Activated T-helper 17 cell treated with anti-CD3 and anti-CD28 coated beads, Interleukin-2, amount 50 U/mL, for 72 hours (primary cell): Measurements from ENCODE around the gene CRY1. TPM values are rescaled to one million over a fixed set of nuclear protein-coding genes. Genes with fewer than 3 reads are reported as not detected.
"Not testable (repeated sequence)": the region's sequence is repeated elsewhere in the genome, so short reads cannot be mapped to it uniquely, and the experiment has no call there.

Source experiments
- ATAC-seq: fragments of 150-1000 bp; cut with Tn5 transposase; replicated peaks from 2 replicates; pipeline ENCODE4 v1.10.0; 2021; ENCODE audit warnings: mild to moderate bottlenecking, moderate library complexity
- H3K27ac Mint-ChIP-seq: one replicate; pipeline ENCODE4 v1.8.0; 2022; ENCODE audit warnings: mixed read lengths
- H3K27me3 Mint-ChIP-seq: one replicate; pipeline ENCODE4 v1.8.0; 2022; ENCODE audit warnings: mixed read lengths
- H3K36me3 Mint-ChIP-seq: one replicate; pipeline ENCODE4 v1.8.0; 2022; ENCODE audit warnings: low read depth, mild to moderate bottlenecking, mixed read lengths
- H3K4me1 Mint-ChIP-seq: one replicate; pipeline ENCODE4 v1.8.0; 2022; ENCODE audit warnings: mixed read lengths
- H3K4me3 Mint-ChIP-seq: one replicate; pipeline ENCODE4 v1.8.0; 2022; ENCODE audit warnings: mild to moderate bottlenecking, mixed read lengths
- H3K9me3 Mint-ChIP-seq: one replicate; pipeline ENCODE4 v1.8.0; 2022; ENCODE audit warnings: mixed read lengths
- total RNA-seq, 2 donors: library from RNA; stranded (reverse); gene quantifications; one replicate each; pipeline ENCODE4 v1.2.3, GENCODE V29; 2022

CRY1 gene
- total RNA-seq, 2 donors from 2014 or later = 14.6 to 21.6 TPM

DNA sequence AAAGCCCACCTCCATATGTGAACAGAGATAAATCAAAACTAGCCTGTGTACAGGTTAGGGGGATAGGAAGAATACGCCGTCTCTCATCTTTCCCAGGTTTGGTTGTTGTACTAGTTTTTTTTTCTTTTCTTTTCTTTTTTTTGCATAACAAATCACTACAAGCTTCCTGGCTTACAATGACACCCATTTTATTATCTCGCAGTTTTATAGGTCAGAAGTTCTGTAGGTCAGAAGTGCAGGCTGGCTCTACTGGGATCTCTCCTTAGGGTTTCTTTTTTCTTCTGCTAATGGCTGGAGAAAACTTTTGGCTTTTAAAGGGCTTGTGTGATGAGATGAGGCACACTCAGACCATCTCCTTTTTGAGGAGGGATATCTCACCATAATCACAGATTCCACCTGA, 25.7 kb upstream of the CRY1 start:
- Mint-ChIP-seq H3K9me3 (no peaks in the 10 kb centered on the region), H3K27ac (no peak overlapping the region), H3K4me1 (no peaks in the 10 kb centered on the region), H3K27me3 (peaks cover 19% of the 10 kb centered on the region), H3K4me3 (no peak overlapping the region), H3K36me3 (no peaks in the 10 kb centered on the region)
- no peak for ATAC-seq

DNA sequence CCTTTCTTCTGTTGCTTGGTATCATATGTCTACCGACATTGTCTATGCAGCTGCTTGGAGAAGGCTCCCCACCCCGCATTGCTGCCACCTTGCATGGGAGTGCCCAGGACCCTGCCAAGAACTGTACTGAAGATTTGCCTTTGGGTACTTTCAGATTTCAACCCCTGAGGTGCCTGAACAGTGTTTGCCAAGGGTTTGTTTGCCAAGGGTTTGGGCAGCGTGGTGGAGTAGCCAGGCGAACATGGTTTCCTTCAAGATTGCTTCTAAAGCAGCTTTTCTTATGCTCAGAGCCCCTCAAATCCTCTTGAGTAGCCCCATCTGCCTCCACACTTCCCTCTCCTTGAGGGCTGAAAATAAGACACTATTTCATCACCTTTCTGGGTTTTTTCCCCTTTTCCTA, 25.3 kb upstream of the CRY1 start:
- Mint-ChIP-seq H3K27me3 (peaks cover 21% of the 10 kb centered on the region), H3K27ac (no peak overlapping the region), H3K4me1 (no peaks in the 10 kb centered on the region), H3K9me3 (no peaks in the 10 kb centered on the region), H3K4me3 (no peak overlapping the region), H3K36me3 (no peaks in the 10 kb centered on the region)
- no peak for ATAC-seq

DNA sequence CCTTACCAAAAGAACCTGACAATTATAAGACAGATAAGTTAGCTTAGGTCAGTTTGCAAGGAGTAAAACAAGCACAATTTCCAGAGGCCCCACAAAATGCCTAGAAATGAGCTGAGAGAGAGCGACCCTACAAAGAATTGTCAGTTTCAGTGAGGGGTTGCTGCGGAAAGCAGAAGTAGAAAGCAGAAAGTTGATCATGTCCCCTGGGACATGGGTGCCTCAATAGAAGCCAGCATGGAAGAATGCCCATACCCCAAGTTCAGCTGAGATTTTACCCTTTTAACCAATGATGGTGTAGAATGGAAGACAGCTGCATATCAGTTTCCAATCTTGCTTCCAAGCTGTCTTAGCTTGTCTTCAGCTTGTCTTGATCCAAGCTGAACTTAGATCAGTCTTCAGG, 21.8 kb upstream of the CRY1 start:
- no peaks in the 10 kb centered on the region for H3K4me1 Mint-ChIP-seq
- H3K27ac Mint-ChIP-seq = no peak overlapping the region
- ATAC-seq = no peak
- no peak overlapping the region for H3K4me3 Mint-ChIP-seq
- H3K9me3 Mint-ChIP-seq = no peaks in the 10 kb centered on the region
- no peaks in the 10 kb centered on the region for H3K36me3 Mint-ChIP-seq
- peaks cover 17% of the 10 kb centered on the region for H3K27me3 Mint-ChIP-seq

DNA sequence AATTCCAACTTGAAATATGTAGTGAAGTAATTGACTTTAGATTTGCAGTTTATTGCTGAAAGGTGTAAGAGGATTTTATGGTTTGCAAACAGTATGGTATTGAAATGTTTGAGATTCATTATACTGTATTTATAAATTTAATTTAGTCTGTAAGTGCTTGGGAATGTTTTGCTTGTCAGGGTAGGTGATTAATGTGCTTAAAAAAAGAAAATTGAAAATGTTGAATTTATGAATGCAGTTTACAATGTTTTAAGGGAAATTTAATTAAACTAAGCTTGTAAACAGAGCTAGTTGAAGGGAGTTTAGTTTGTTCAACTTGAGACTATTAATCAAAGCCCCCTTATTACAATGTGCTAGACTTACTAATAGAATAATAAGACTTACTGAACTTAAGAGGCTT, 18.0 kb upstream of the CRY1 start:
- no peaks in the 10 kb centered on the region for H3K9me3 Mint-ChIP-seq
- H3K4me3 Mint-ChIP-seq = no peak overlapping the region
- H3K27ac Mint-ChIP-seq = no peak overlapping the region
- H3K36me3 Mint-ChIP-seq = no peaks in the 10 kb centered on the region
- no peaks in the 10 kb centered on the region for H3K4me1 Mint-ChIP-seq
- H3K27me3 Mint-ChIP-seq = peaks cover 14% of the 10 kb centered on the region
- ATAC-seq = no peak

DNA sequence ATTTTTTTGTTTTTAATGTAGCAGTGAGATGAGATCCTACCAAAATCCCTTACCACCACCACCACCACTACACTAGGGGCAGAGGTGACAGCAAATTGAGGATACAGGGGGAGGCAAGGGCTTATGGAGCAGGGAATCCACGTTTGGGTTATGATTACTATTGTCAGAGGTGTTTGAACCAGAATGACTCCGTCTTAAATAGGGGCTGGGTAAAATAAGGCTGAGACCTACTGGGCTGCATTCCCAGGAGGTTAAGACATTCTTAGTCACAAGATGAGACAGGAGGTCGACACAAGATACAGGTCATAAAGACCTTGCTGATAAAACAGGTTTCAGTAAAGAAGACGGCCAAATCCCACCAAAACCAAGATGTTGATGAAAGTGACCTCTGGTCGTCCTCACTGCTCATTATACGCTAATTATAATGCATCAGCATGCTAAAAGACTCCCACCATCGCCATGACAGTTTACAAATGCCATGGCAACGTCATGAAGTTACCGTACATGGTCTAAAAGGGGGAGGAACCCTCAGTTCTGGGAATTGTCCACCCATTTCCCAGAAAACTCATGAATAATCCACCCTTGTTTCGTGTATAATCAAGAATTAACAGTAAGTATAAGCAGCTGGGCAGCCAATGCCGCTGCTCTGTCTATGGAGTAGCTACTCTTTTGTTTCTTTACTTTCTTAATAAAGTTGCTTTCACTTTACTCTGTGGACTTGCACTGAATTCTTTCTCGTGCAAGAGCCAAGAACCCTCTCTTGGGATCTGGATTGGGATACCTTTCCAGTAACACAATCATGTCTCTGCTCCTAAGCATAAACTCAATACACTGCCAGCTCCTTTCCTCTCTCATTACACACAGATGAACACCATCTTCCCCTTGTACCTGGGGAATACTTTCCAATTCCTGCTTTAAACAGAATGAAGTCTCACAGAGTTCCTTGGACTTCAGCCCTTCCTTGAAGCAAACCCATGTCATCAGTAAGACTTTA, 16.7 kb upstream of the CRY1 start:
- Mint-ChIP-seq H3K4me3 (no peak overlapping the region), H3K27ac (no peak overlapping the region), H3K9me3 (no peaks in the 10 kb centered on the region), H3K27me3 (peaks cover 14% of the 10 kb centered on the region), H3K4me1 (no peaks in the 10 kb centered on the region), H3K36me3 (no peaks in the 10 kb centered on the region)
- ATAC-seq = no peak

DNA sequence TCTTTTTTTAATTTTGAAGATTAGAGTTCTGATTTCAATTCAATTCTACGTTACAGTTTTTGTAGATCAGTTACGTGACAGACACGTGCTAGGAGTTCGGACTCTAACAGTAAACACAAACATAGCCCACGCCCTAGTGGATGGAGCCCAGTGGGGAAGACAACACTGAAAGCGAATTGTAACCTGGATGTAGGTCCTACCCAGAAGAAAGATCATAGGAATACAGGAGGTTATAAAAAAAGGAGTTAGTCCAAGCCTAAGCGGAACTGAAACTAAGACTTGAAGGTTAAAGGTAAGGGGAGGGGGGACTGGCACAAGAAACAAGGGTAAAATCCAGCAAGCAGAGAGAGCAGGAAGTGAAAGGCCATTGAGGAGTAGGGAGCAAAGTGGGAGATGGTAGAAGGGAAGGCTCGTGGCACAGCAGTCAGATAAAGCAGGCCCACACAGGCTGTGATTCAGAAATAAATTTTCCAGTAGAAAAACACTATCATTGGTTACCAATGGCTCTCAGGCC, 15.7 kb upstream of the CRY1 start:
- Mint-ChIP-seq H3K9me3 (no peaks in the 10 kb centered on the region), H3K4me3 (no peak overlapping the region), H3K4me1 (peaks cover 5% of the 10 kb centered on the region), H3K36me3 (no peaks in the 10 kb centered on the region), H3K27me3 (peaks cover 14% of the 10 kb centered on the region), H3K27ac (no peak overlapping the region)
- ATAC-seq = no peak

DNA sequence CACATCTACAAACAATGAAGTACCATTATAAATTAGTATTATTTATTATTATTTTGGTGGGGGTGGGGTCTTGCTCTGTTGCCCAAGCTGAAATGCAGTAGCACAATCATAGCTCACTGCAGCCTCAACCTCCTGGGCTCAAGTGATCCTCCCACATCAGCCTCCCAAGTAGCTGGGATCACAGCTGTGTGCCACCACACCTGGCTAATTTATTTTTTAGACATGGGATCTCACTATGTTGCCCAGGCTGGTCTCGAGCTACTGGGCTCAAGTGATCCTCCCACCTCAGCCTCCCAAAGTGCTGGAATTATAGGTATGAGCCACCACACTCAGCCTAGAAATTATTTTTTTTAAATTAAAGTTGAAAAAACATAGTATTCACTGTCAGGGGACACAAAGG, 15.0 kb upstream of the CRY1 start:
- not testable (repeated sequence) for H3K9me3 Mint-ChIP-seq, H3K4me3 Mint-ChIP-seq, ATAC-seq, H3K36me3 Mint-ChIP-seq, H3K4me1 Mint-ChIP-seq, H3K27ac Mint-ChIP-seq
- peaks cover 11% of the 10 kb centered on the region for H3K27me3 Mint-ChIP-seq

DNA sequence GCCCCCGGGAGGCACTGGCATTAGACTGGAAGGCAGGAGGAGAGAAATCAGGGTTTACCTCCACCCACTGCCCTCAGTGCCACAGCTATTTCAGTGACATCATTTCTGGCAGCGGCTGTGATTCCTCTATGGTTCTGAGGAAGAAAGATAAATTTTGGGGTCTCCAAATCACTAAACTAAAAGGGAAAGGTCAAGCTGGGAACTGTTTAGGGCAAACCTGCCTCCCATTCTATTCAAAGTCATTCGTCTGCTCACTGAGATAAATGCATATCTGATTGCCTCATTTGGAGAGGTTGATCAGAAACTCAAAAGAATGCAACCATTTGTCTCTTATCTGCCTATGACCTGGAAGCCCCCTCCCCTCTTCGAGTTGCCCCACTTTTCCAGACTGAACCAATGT, 14.0 kb upstream of the CRY1 start:
- H3K36me3 Mint-ChIP-seq = no peaks in the 10 kb centered on the region
- H3K4me1 Mint-ChIP-seq = peaks cover 5% of the 10 kb centered on the region
- no peak for ATAC-seq
- peaks cover 6% of the 10 kb centered on the region for H3K27me3 Mint-ChIP-seq
- no peaks in the 10 kb centered on the region for H3K9me3 Mint-ChIP-seq
- H3K4me3 Mint-ChIP-seq = no peak overlapping the region
- no peak overlapping the region for H3K27ac Mint-ChIP-seq

DNA sequence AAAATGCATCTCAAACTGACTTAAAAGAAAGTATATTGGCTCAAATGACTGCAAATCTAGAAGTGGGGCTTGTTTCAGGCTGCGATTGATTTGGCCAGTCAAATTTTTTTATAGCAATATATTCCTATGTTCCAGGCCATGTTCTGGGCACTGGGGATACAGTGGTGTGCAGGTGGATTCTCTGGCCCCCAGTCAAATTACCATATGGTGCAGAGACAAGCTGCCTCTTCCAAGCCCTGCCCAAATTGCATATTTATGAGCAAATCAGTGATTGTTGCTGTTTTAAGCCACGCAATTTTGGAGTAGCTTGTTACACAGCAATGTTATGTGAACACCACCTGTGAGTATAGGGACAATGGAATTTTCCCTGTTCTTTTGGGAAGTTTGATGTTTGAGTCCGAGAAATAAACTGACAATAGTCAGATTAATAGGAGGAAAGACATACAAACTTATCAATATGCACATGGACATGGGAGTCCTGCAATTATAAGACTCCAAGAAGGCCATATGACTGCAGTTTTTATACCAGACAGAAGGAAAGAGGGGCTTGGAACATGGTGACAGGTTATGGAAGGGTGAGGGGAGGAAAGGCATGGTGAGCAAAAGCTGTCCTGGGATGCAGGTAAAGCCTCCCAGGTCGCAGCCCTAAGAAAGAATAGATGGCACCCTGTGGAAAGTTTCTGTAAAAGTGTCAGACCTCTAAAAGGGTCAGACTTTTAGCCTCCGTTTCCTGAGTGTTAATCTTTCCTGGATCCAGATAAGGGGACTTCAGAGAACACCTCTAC, 13.1 kb upstream of the CRY1 start:
- no peak overlapping the region for H3K27ac Mint-ChIP-seq
- H3K36me3 Mint-ChIP-seq = no peaks in the 10 kb centered on the region
- H3K27me3 Mint-ChIP-seq = peaks cover 3% of the 10 kb centered on the region
- H3K4me1 Mint-ChIP-seq = peaks cover 5% of the 10 kb centered on the region
- no peaks in the 10 kb centered on the region for H3K9me3 Mint-ChIP-seq
- H3K4me3 Mint-ChIP-seq = no peak overlapping the region
- no peak for ATAC-seq

DNA sequence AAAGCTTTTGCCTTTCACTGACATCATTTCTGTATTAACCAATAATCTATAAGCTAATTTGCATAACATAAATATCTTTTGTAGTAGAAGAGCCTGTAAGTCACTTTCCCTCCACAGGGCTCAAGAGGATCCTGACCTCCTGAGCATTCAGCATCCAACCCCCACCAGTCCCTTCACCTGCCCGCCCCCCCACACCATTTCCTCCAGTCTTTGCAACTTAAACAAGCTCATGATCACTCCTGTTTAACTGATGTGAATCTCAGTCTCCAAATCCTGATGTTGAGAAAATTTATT, 12.0 kb upstream of the CRY1 start:
- Mint-ChIP-seq H3K36me3 (no peaks in the 10 kb centered on the region), H3K4me3 (no peak overlapping the region), H3K27ac (no peak overlapping the region), H3K9me3 (no peaks in the 10 kb centered on the region), H3K4me1 (peaks cover 5% of the 10 kb centered on the region), H3K27me3 (peaks cover 3% of the 10 kb centered on the region)
- ATAC-seq = no peak

DNA sequence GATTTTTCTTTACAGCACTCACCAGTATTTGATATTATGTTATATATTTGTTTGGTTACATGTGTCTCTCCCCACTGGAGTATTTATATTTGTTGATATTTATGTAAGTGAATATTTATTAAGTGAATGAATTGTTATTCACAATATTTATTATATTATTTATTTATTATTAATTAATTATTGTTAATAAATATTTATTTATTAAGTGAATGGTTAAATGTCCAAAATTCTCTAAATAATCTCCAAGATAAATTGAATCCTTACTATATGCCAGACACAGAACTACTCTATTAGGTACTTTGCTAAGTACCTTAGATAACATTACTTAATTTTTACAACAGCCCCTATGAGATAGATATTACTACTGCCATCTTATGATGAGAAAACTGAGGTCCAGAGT, 10.2 kb upstream of the CRY1 start:
- Mint-ChIP-seq H3K27ac (no peak overlapping the region), H3K36me3 (no peaks in the 10 kb centered on the region), H3K4me1 (peaks cover 5% of the 10 kb centered on the region), H3K9me3 (no peaks in the 10 kb centered on the region), H3K27me3 (no peaks in the 10 kb centered on the region), H3K4me3 (no peak overlapping the region)
- no peak for ATAC-seq

DNA sequence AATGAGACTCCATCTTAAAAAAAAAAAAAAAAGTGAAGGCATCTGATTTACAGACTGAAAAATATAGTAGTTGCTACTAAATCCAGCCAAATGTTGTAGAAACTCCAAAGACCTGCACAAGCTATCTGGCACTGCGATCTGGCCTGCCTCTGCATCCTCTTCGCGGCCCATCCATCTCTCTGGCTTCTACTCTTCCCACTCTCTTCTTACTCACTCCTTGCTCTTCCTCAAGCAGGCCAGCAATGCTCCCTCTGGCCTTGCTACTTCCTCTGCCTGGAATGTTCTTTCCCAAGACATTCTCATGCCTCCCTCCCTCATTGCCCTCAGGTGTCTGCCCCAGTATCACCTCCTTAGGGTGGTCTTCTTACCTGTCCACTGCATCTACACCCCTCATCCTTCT, 9.7 kb upstream of the CRY1 start:
- Mint-ChIP-seq H3K27ac (no peak overlapping the region), H3K27me3 (no peaks in the 10 kb centered on the region), H3K9me3 (no peaks in the 10 kb centered on the region), H3K36me3 (no peaks in the 10 kb centered on the region), H3K4me1 (peaks cover 5% of the 10 kb centered on the region), H3K4me3 (no peak overlapping the region)
- ATAC-seq = no peak

DNA sequence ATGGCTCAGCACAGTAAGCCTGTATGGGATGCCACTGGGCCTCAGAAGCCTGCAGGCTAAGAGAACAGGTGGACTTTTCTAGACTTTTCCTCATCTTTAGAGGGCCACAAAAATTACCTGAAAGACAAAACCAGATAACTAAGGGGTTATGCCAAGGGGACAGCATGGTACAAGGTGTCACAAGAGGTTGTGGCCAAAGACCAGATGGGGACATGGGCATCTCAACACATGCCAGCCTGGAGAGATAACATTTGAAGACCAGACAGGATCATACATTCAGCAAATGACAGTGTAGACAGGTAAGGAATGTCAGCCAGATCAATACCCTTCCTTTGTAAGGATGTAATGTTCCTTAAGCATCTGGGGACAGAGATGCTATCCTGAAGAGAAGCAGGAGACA, 8.9 kb upstream of the CRY1 start:
- no peaks in the 10 kb centered on the region for H3K36me3 Mint-ChIP-seq
- H3K4me1 Mint-ChIP-seq = peaks cover 5% of the 10 kb centered on the region
- ATAC-seq = no peak

DNA sequence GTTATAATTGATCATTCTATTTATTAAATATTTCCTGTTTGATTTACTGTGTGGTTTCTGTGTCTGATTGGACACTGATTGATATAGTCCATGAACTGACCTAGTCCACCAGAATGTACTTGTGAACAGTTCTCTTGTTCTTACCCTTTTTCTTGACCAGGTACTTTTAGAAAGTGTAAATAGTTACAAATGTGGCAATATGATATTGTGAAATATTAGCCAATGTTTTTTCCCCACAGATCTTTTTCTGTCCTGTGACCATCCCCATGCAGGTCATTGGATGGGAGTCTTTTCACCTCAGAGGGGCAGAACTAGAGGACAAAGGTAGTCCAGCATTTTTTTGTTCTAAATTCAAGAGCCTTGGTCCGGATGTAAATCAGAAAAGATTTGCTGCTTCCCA, 8.3 kb upstream of the CRY1 start:
- Mint-ChIP-seq H3K27me3 (peaks cover 4% of the 10 kb centered on the region), H3K9me3 (no peaks in the 10 kb centered on the region), H3K4me1 (peaks cover 5% of the 10 kb centered on the region), H3K36me3 (no peaks in the 10 kb centered on the region), H3K4me3 (no peak overlapping the region), H3K27ac (no peak overlapping the region)
- no peak for ATAC-seq

More for the DNA sequence above, 8.9 kb upstream of the CRY1 start:
- Mint-ChIP-seq H3K27ac (no peak overlapping the region), H3K9me3 (no peaks in the 10 kb centered on the region), H3K4me3 (no peak overlapping the region), H3K27me3 (peaks cover 4% of the 10 kb centered on the region)

DNA sequence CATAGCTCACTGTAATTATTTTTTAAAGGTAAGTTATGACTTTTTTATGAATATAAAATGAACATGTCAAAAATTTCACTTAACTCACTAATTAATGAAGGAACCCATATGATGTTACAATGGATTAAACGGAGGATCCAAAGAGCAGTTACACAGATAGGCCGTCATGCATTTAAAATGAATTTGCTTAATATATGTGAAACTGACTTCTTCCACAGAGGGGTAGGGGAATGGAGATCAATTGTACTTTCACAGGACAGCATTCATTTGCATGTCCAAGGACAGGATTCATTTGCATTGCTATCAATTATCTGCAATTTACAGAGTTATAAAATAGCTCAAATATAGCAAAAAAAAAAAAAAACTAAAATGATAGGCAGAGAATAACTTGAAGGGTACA, 6.6 kb upstream of the CRY1 start:
- Mint-ChIP-seq H3K4me1 (peaks cover 5% of the 10 kb centered on the region), H3K4me3 (no peak overlapping the region), H3K27ac (no peak overlapping the region), H3K36me3 (no peaks in the 10 kb centered on the region), H3K27me3 (peaks cover 4% of the 10 kb centered on the region), H3K9me3 (no peaks in the 10 kb centered on the region)
- ATAC-seq = no peak
